GM12874 (cell line): ENCODE measurements around the gene ZBTB40.

Experiments used
- TF ChIP-seq, protein P1 (sequence below): IDR thresholded peaks from 2 replicates; pipeline ENCODE4 v1.5.1; 2011; ENCODE audit warnings: low read depth, mild to moderate bottlenecking, control low read depth, low read length, moderate library complexity; ENCODE audit not compliant: insufficient read depth

Gene ZBTB40

DNA sequence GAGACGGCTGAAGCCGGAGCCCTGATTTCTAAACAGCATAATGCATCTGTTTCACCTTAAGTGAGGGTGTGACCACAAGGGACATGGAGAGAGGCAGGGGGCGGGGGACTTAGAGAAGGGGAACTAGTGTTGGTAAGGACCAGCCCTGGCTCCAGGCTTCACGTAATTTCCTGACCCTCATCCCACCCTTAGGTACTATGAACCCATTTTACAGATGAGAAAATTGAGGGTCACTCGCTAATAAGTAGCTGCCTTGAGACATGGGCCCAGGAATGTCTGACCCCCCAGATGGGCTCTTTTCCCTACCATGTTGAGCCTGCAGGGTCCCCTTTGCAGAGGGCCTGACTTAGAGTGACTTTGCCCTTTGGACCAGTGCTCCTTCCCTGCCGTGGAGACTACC lies 116.3 kb downstream of the ZBTB40 start:
- TF ChIP-seq, protein P1, sequence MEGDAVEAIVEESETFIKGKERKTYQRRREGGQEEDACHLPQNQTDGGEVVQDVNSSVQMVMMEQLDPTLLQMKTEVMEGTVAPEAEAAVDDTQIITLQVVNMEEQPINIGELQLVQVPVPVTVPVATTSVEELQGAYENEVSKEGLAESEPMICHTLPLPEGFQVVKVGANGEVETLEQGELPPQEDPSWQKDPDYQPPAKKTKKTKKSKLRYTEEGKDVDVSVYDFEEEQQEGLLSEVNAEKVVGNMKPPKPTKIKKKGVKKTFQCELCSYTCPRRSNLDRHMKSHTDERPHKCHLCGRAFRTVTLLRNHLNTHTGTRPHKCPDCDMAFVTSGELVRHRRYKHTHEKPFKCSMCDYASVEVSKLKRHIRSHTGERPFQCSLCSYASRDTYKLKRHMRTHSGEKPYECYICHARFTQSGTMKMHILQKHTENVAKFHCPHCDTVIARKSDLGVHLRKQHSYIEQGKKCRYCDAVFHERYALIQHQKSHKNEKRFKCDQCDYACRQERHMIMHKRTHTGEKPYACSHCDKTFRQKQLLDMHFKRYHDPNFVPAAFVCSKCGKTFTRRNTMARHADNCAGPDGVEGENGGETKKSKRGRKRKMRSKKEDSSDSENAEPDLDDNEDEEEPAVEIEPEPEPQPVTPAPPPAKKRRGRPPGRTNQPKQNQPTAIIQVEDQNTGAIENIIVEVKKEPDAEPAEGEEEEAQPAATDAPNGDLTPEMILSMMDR = no peak

DNA sequence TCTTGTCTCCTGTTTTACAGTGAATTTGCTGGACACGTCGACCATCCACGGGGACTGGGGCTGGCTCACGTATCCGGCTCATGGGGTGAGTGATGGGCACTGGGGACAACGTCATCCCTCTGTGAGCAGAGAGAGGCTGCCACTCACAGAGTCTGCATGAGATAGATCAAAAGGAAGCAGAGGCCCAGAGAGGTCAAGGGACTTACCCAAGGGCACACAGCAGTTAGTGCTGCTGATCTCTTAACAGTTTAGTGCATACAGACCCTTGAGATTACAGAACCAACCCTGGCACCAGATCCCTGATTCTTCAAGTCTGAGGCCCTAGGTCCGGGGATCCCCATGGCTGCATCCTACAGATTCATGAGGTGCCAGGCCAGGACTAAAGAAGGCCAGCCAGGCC lies 117.6 kb downstream of the ZBTB40 start:
- TF ChIP-seq, protein P1 = no peak

DNA sequence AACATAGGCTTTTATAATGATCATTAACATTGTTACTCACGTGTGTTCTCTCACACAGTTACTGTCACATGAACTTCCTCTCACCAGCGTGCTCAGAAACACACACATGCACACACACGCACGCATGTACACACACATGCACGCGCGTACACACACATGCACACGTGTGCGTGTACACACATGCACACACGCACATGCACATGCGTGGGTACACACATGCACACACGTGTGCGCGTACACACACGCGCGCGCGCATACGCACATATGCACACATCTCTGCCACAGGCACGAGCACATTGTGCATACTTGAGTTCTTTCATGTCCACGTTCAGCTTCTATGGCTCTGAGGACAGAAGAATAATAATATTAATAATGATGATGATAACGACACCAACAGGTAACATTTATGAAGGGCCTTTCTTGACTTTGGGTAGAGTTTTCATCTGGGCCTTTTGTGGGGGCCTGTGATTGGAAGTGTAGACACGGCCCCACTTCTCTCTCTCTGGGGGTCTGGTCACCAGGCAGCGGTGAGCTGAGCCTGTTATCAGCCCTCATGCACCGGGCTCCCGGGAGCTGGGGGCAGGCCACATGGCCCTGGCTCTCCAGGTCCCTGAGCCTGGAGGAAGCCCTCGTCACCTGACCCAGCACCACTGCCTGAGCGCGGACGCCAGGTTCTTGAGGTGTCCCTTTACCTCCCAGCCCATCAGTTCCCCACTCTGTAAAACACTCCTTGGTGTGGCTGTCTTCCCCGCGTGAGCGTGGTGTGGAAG lies 118.7 kb downstream of the ZBTB40 start:
- TF ChIP-seq, protein P1 = no peak

DNA sequence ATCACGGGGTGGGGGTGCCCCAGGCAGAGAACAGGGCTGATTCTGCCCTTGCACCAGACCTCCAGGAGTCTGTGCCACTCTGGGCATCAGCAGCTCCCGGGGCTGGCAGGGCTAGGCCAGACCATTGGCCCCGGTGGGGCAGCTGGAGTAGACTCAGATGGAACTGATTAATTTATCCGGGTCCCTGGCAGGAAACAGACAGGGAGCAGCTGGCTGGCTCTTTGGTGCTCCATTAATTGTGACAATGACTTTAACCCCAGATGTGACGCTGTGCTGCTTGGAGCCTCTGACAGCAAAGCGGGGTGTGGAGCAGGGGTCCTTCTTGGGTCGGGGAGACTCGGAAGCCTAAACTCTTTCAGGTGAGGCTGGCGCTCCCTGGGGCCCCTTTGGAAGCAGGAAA lies 121.2 kb downstream of the ZBTB40 start:
- TF ChIP-seq, protein P1 = no peak

DNA sequence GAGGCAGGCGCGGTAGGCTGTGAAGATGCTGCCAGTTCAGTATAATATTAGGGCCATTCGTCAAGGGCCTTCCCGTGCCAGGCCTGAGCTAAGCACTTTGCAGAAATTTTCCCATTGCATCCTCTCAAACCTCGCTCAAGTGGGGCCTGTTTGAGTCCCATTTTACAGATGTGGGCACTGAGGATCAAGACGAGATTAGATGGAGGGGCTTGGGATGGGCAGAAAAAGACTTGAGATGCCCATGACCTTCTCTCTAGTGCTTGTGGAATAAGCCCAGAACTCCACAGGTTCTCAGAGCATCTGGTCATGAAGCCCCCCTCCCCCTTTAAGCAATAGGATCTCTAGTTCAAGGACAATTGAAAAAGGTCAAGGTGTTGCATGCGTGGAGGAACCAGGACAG lies 121.6 kb downstream of the ZBTB40 start:
- TF ChIP-seq, protein P1 = no peak

DNA sequence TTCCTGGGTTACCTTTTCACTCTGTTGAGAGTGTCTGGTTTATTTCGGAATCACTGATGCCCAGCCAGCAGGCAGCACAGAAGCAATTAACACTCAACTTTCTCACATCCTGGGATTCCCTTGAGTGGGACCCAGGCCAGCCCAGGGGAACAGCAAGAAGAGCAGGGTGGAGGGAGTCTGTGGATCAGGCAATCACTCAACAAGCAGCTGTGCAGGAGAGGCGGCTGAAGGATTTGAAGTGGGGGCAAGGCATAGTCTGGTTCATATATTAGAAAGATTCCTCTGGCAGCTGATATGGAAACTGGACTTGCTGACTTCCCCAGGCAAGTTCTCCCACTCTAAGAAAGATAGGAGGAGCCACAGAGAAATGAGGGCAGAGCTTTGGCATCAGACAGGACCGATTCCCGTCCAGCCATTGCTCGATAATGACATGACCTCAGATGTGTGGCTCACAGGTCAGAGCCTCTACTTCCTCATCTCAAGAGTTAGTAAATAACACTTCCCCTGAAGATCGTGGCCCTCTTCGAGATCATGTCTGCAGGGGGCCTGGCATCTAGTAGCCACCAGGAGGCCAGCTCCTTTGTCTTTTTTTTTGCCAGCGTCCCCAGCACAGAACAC lies 124.0 kb downstream of the ZBTB40 start:
- TF ChIP-seq, protein P1 = no peak

DNA sequence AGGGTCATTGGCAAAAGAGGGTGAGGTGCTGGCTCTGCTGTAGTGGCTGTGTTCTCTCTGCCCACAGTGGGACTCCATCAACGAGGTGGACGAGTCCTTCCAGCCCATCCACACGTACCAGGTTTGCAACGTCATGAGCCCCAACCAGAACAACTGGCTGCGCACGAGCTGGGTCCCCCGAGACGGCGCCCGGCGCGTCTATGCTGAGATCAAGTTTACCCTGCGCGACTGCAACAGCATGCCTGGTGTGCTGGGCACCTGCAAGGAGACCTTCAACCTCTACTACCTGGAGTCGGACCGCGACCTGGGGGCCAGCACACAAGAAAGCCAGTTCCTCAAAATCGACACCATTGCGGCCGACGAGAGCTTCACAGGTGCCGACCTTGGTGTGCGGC lies 124.5 kb downstream of the ZBTB40 start:
- TF ChIP-seq, protein P1 = no peak
